Tibial artery (tissue), 4 donors: ENCODE results near the gene PROSER2.

ENCODE experiments used
- DNase-seq, 2 donors: peaks; one replicate each; pipeline ENCODE4 v3.0.0-alpha.2; 2019
- H3K27ac ChIP-seq, 2 donors: fragments of 200-600 bp; sonication (generic) in 1 of 2; 1 replicate in 1 of 2; 2 replicates in 1 of 2; pipeline ENCODE4 v1.5.1; 2018 to 2019; ENCODE audit warnings: mild to moderate bottlenecking in 1 of 2
- H3K27me3 ChIP-seq, 2 donors: fragments of 200-600 bp; sonication (generic) in 1 of 2; one replicate each; pipeline versions ENCODE4 v1.5.1 to v1.6.0; 2016 to 2019
- H3K36me3 ChIP-seq, 3 donors: fragments of 200-600 bp; sonication (generic) in 2 of 3; one replicate each; pipeline ENCODE4 v1.5.1; 2016 to 2019; ENCODE audit warnings: mild to moderate bottlenecking in 2 of 3
- H3K4me1 ChIP-seq, 4 donors: fragments of 200-600 bp; sonication (generic) in 2 of 4; 1 replicate in 3 of 4; 2 replicates in 1 of 4; pipeline ENCODE4 v1.5.1; 2016 to 2019
- H3K4me3 ChIP-seq, 2 donors: fragments of 200-600 bp; sonication (generic) in 1 of 2; 1 replicate in 1 of 2; 2 replicates in 1 of 2; pipeline ENCODE4 v1.5.1; 2018 to 2019; ENCODE audit warnings: mild to moderate bottlenecking in 2 of 2
- H3K9me3 ChIP-seq, 3 donors: fragments of 200-600 bp; sonication (generic) in 1 of 3; one replicate each; pipeline ENCODE4 v1.5.1; 2016 to 2019
- intact Hi-C: fragments of 100-400 bp; cut with DNase I; formaldehyde crosslinking; loops from one replicate; pipeline ENCODE4 v1.15.0; 2023; ENCODE audit warnings: low total_unique reads
- TF ChIP-seq, protein P1 (sequence below), 2 experiments: fragments of 200-600 bp in 1 of 2; fragments of 450-650 bp in 1 of 2; IDR thresholded peaks; one replicate each; pipeline ENCODE4 v1.5.1; 2017 to 2019; ENCODE audit warnings: antibody characterized with exemption in 2 of 2, mild to moderate bottlenecking in 1 of 2, moderate library complexity in 1 of 2

The PROSER2 gene

DNA sequence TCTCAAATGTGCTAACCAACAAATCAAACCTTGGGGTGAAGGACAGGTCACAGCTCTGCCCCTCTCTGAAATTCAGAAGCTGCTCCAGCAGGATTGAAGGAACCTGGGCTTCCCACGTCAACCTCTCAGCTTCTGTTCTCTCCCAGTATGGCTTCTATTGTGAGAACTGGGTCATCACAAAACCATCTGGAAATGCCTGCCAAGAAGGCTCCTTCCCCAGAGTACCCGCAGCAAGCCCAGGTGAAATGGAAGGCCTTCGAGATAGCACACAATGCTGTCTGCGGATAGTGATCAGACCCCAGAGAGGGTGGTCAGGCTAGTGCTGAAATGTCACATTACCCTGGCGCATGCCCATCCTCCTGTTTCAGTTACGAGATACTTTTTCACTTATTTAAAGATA is 16.4 kb upstream of the PROSER2 start:
- DNase-seq, result no peak
- TF ChIP-seq, protein P1, sequence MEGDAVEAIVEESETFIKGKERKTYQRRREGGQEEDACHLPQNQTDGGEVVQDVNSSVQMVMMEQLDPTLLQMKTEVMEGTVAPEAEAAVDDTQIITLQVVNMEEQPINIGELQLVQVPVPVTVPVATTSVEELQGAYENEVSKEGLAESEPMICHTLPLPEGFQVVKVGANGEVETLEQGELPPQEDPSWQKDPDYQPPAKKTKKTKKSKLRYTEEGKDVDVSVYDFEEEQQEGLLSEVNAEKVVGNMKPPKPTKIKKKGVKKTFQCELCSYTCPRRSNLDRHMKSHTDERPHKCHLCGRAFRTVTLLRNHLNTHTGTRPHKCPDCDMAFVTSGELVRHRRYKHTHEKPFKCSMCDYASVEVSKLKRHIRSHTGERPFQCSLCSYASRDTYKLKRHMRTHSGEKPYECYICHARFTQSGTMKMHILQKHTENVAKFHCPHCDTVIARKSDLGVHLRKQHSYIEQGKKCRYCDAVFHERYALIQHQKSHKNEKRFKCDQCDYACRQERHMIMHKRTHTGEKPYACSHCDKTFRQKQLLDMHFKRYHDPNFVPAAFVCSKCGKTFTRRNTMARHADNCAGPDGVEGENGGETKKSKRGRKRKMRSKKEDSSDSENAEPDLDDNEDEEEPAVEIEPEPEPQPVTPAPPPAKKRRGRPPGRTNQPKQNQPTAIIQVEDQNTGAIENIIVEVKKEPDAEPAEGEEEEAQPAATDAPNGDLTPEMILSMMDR (IDR thresholded peaks at IDR 0.05), result no peak
- intact Hi-C loops, result no loop called here

DNA sequence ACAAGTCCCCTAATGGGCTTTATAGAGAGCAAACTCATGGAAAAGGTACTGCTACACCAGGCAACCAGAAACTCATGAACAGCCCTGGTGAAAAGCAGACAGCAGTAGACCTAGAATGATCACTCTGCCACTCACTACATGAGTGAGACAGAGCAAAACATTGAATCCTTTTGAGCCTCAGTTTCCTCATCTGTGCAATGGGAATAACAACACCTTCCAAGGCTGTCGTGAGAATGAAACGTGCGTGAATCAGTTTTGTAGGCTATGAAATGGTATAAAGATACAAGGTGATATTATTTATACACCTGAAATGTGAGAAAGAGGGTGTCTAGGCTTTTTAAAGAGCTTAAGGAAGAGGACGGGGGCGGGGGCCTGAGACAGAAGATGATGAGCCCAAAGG is 14.3 kb upstream of the PROSER2 start:
- Histone ChIP-seq H3K4me1 (no peaks in the 10 kb centered on the region), H3K36me3 (no peaks in the 10 kb centered on the region), H3K27ac (no peak overlapping the region), H3K9me3 (no peaks in the 10 kb centered on the region), H3K27me3 (peaks cover 0 to 7% of the 10 kb centered on the region in 2 donors), H3K4me3 (no peak overlapping the region)
- intact Hi-C loops, result no loop called here
- no peak for DNase-seq
- TF ChIP-seq, protein P1 (IDR thresholded peaks at IDR 0.05), result no peak

More for the DNA sequence above, 16.4 kb upstream of the PROSER2 start:
- Histone ChIP-seq H3K4me3 (no peak overlapping the region), H3K9me3 (no peaks in the 10 kb centered on the region), H3K27me3 (peaks cover 0 to 7% of the 10 kb centered on the region in 2 donors), H3K4me1 (no peaks in the 10 kb centered on the region), H3K36me3 (no peaks in the 10 kb centered on the region), H3K27ac (no peak overlapping the region)

DNA sequence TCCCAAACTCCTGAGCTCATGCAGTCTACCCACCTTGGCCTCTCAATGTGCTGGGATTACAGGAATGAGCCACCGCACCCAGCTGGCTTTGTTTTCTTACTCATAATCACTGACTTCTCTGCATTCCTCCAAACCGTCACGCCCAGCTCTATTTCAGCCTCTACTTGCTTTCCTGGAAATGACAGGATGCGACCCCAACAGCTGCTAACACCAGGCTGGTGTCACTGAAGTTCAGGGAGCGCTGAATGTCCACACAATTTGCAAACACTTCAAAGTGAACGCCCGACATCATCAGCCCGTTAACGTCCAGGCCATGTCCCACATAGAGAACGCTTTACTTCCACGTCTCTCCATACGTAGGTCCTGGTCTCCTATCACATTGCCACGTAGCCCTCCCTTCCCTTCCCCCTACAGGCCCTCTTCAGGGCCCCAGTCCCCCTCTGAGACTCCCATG is 12.8 kb upstream of the PROSER2 start:
- no peaks in the 10 kb centered on the region for H3K36me3 ChIP-seq
- no peak overlapping the region for H3K4me3 ChIP-seq
- intact Hi-C loops, result no loop called here
- no peaks in the 10 kb centered on the region for H3K4me1 ChIP-seq
- no peak for DNase-seq
- no peak overlapping the region for H3K27ac ChIP-seq
- peaks cover 0 to 7% of the 10 kb centered on the region in 2 donors for H3K27me3 ChIP-seq
- H3K9me3 ChIP-seq, result no peaks in the 10 kb centered on the region
- TF ChIP-seq, protein P1 (IDR thresholded peaks at IDR 0.05), result no peak

DNA sequence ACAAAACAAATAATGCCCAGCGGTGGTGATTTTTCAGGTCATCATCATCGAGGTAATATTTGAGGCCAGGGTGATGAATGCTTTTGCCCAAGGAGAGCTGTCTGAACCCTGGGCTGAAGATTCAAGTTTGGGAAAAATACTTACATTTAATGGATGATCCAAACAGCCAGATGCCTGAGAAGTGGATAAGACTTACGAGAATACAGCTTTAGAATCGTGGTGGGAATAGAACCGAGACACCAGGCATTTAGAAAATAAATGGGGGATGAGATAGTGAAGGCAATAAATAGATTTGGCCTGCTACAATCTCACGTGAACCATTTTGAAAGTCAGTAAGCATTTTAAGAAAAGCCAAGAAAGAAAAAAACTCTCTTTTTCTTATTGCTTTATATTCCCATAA is 12.2 kb upstream of the PROSER2 start:
- Histone ChIP-seq H3K4me1 (no peaks in the 10 kb centered on the region), H3K9me3 (no peaks in the 10 kb centered on the region), H3K27ac (no peak overlapping the region), H3K27me3 (peaks cover 0 to 7% of the 10 kb centered on the region in 2 donors), H3K4me3 (no peak overlapping the region), H3K36me3 (no peaks in the 10 kb centered on the region)
- intact Hi-C loops, result no loop called here
- DNase-seq, result no peak
- TF ChIP-seq, protein P1 (IDR thresholded peaks at IDR 0.05), result no peak

DNA sequence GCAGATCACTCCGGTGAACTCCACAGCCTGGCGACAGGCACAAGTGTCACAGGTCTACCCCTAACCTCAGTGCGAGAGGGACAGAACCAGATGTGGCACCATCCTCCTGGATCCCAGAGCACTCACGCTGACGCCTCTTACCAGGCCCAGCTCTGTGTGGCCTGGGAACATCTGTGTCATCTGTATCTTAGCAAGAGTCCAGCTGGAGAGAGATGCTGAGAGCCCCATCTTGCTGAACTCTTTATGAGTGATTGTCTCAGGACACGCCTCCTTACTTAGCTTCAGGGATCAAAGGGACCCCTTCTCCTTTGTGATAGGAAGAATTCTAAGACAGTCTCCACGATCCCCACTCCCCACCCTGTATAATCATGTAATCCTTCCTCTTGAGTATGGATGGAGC is 10.0 kb upstream of the PROSER2 start:
- DNase-seq, result no peak
- Histone ChIP-seq H3K4me3 (no peak overlapping the region), H3K27ac (no peak overlapping the region), H3K9me3 (no peaks in the 10 kb centered on the region), H3K27me3 (peaks cover 0 to 7% of the 10 kb centered on the region in 2 donors), H3K36me3 (no peaks in the 10 kb centered on the region), H3K4me1 (no peaks in the 10 kb centered on the region)
- intact Hi-C loops, result no loop called here
- TF ChIP-seq, protein P1 (IDR thresholded peaks at IDR 0.05), result no peak
